HepG2 (cell line): ENCODE results near the gene DOCK1. TPM values are rescaled to one million over a fixed set of nuclear protein-coding genes. Genes with fewer than 3 reads are reported as not detected.

Source experiments
- ATAC-seq: fragments of 200-7000 bp; cut with Tn5 transposase; 3 replicates; pipeline ENCODE4 v1.9.1; 2020; ENCODE audit warnings: mild to moderate bottlenecking, moderate library complexity
- BruUV-seq: library from RNA; stranded (reverse); fragments of 400-500 nt; replicated peaks from 2 replicates; lab custom pipeline; 2021; lab: Mats Ljungman, UMichigan
- CTCF ChIA-PET: fragments of 300-600 bp; formaldehyde crosslinking; extraction: SDS; loops from one replicate; lab custom pipeline; 2021; ENCODE audit warnings: low total read pairs, inconsistent platforms, low intra/inter-chr PET ratio; lab: Yijun Ruan, JAX
- POLR2A ChIA-PET: fragments of 350-600 bp; sonication (Branson Sonifier 250); formaldehyde crosslinking; loops from one replicate; lab custom pipeline; 2020; ENCODE audit warnings: antibody characterized with exemption, inconsistent platforms; lab: Yijun Ruan, JAX
- DNase-seq: peaks from one replicate; pipeline ENCODE4 v3.0.0-alpha.2; 2015; ENCODE audit warnings: low spot score
- FAIRE-seq: peaks from 3 replicates; lab custom pipeline; 2011; peaks lifted over from hg19 to GRCh38; lab: Jason Lieb, UNC
- H2AFZ ChIP-seq: one replicate; pipeline ENCODE4 v1.6.1; 2011; ENCODE audit warnings: low read length, inconsistent platforms
- H3K27ac ChIP-seq: fragments of 300-600 bp; 3 replicates; pipeline ENCODE4 v1.8.0; 2011; ENCODE audit warnings: mixed run types, mild to moderate bottlenecking, mixed read lengths, low read length, inconsistent platforms; ENCODE audit not compliant: insufficient read depth; ENCODE audit errors: extremely low read length
- H3K27me3 ChIP-seq, 2 experiments: fragments of 200-600 bp in 1 of 2; 2 replicates in 1 of 2; 3 replicates in 1 of 2; pipeline versions ENCODE4 v1.6.0 to v1.8.0; 2011; ENCODE audit warnings: low read length in 2 of 2, mild to moderate bottlenecking in 2 of 2, moderate library complexity in 2 of 2, inconsistent platforms in 1 of 2; ENCODE audit not compliant: insufficient read depth in 2 of 2, control insufficient read depth in 1 of 2
- H3K36me3 ChIP-seq, 2 experiments: fragments of 200-600 bp in 1 of 2; replicated peaks in 1 of 2; 2 replicates in 1 of 2; 3 replicates in 1 of 2; pipeline versions ENCODE4 v1.5.1 to v1.8.0; 2011; ENCODE audit warnings: low read length in 2 of 2, inconsistent platforms in 1 of 2; ENCODE audit not compliant: insufficient read depth in 2 of 2, control insufficient read depth in 1 of 2
- H3K4me1 ChIP-seq: 2 replicates; pipeline ENCODE4 v1.5.1; 2012; ENCODE audit warnings: low read length, inconsistent platforms; ENCODE audit not compliant: insufficient read depth
- H3K4me2 ChIP-seq: 2 replicates; pipeline ENCODE4 v1.6.0; 2011; ENCODE audit warnings: low read depth, low read length, inconsistent platforms
- H3K4me3 ChIP-seq, 3 experiments: fragments of 200-600 bp in 1 of 3; sonication (generic), shearing (Covaris generic) in 1 of 3; replicated peaks in 1 of 3; 2 replicates each; pipeline ENCODE4 v1.5.1; 2011 to 2016; ENCODE audit warnings: low read length in 3 of 3, inconsistent platforms in 2 of 3, low read depth in 2 of 3, mild to moderate bottlenecking in 2 of 3, control low read depth in 1 of 3, mixed read lengths in 1 of 3; ENCODE audit not compliant: insufficient read depth in 1 of 3
- H3K79me2 ChIP-seq: one replicate; pipeline ENCODE4 v1.6.1; 2011; ENCODE audit warnings: low read length, inconsistent platforms; ENCODE audit not compliant: insufficient read depth
- H3K9ac ChIP-seq: 2 replicates; pipeline ENCODE4 v1.6.0; 2011; ENCODE audit warnings: mild to moderate bottlenecking, low read depth, low read length, inconsistent platforms; ENCODE audit not compliant: insufficient read depth
- H3K9me3 ChIP-seq: 2 replicates; pipeline ENCODE4 v1.5.1; 2012; ENCODE audit warnings: mild to moderate bottlenecking, low read length
- H4K20me1 ChIP-seq: 2 replicates; pipeline ENCODE4 v1.6.0; 2011; ENCODE audit warnings: inconsistent platforms, mild to moderate bottlenecking, low read length, moderate library complexity; ENCODE audit not compliant: insufficient read depth
- ETS1 ChIP-seq: sonication (generic); formaldehyde crosslinking; IDR thresholded peaks from 2 replicates; pipeline ENCODE4 v1.4.0; 2020; ENCODE audit warnings: missing genetic modification reagents
- KAT2B ChIP-seq: fragments of 150-350 bp; IDR thresholded peaks from 2 replicates; pipeline ENCODE4 v1.6.1; 2014; ENCODE audit warnings: low read depth, low read length, borderline replicate concordance
- MAFF ChIP-seq: IDR thresholded peaks from 2 replicates; pipeline ENCODE4 v1.6.1; 2011; ENCODE audit warnings: low read depth, low read length, improper control_type of control experiment
- MYNN ChIP-seq: sonication (generic); formaldehyde crosslinking; IDR thresholded peaks from 2 replicates; pipeline ENCODE4 v1.4.0; 2020; ENCODE audit warnings: mild to moderate bottlenecking, low read depth, missing genetic modification reagents
- NR2F6 ChIP-seq, 2 experiments: IDR thresholded peaks; 2 replicates each; pipeline ENCODE4 v1.6.1; 2016; ENCODE audit warnings: antibody characterized with exemption in 1 of 2, mild to moderate bottlenecking in 1 of 2
- REST ChIP-seq, 2 experiments: IDR thresholded peaks; 2 replicates each; pipeline ENCODE4 v1.6.1; 2011 to 2012; ENCODE audit warnings: low read length in 2 of 2, borderline replicate concordance in 1 of 2, low read depth in 1 of 2, mild to moderate bottlenecking in 1 of 2, moderate library complexity in 1 of 2
- SIX4 ChIP-seq: sonication (generic); formaldehyde crosslinking; IDR thresholded peaks from 2 replicates; pipeline ENCODE4 v1.4.0; 2020; ENCODE audit warnings: missing genetic modification reagents
- TERF1 ChIP-seq: sonication (generic); formaldehyde crosslinking; IDR thresholded peaks from 2 replicates; pipeline ENCODE4 v1.8.0; 2022; ENCODE audit warnings: mild to moderate bottlenecking, missing genetic modification reagents, moderate library complexity
- ZNF260 ChIP-seq: sonication (generic); formaldehyde crosslinking; IDR thresholded peaks from 2 replicates; pipeline ENCODE4 v1.4.0; 2020; ENCODE audit warnings: missing genetic modification reagents, low read depth, mild to moderate bottlenecking, borderline replicate concordance
- ZNF740 ChIP-seq: sonication (generic); formaldehyde crosslinking; IDR thresholded peaks from 2 replicates; pipeline ENCODE4 v1.4.0; 2020; ENCODE audit warnings: missing genetic modification reagents
- WGBS: methylation state at CpG from one replicate; pipeline ENCODE4 v1.1.6; 2017; ENCODE audit warnings: low lambda C conversion rate; 5-methylcytosine and 5-hydroxymethylcytosine counted together
- in situ Hi-C: cut with HindIII; loops from 2 replicates; pipeline ENCODE4 v1.10.0; 2017; ENCODE audit warnings: low pct_unique_long_range_greater_than_20kb; ENCODE audit not compliant: extremely low pct_ligation_motif_present
- intact Hi-C: fragments of 100-400 bp; cut with micrococcal nuclease; formaldehyde crosslinking; loops from one replicate; pipeline ENCODE4 v1.10.0; 2022; ENCODE audit not compliant: unreplicated experiment
- polyA plus RNA-seq, 8 experiments: library from polyadenylated mRNA; depleted of rRNA in 3 of 8; stranded (reverse) in 7 of 8; unstranded in 1 of 8; fragments of >200 nt; fragmentation: Illumina TruSeq in 4 of 8; extraction: Trizol in 4 of 8; gene quantifications; 2 replicates each; pipeline versions ENCODE4 v1.2.1 to v1.2.3, GENCODE V29; 2011 to 2016; ENCODE audit warnings: low read depth in 4 of 8, missing spikeins in 1 of 8, mixed read lengths in 1 of 8; ENCODE audit not compliant: insufficient read depth in 1 of 8
- total RNA-seq, 5 experiments: library from RNA; depleted of rRNA; stranded (reverse); fragments of >200 nt; fragmentation: Illumina TruSeq; extraction: Trizol; gene quantifications; 2 replicates each; pipeline ENCODE4 v1.2.3, GENCODE V29; 2016; ENCODE audit warnings: low read depth in 1 of 5

The DOCK1 gene
- total and polyA plus RNA-seq, 2 of the 13 experiments (the other 11 are each of a cell fraction or from before 2014, with no cell fraction given): 8.3 to 25.5 TPM

GRCh38 chr10:126893841-126894240, 11.4 kb upstream of the DOCK1 start:
- DNase-seq (no peak), FAIRE-seq (no peak), ATAC-seq (no peak)
- 46% methylated on average over 7 of the region's 8 CpGs for WGBS
- Histone ChIP-seq H3K79me2 (no peaks in the 10 kb centered on the region), H2AFZ (no peak overlapping the region), H3K4me1 (peaks cover 20% of the 10 kb centered on the region), H3K36me3 (no peaks in the 10 kb centered on the region), H3K4me3 (no peak overlapping the region), H3K4me2 (no peak overlapping the region), H3K9ac (no peak overlapping the region), H3K9me3 (no peaks in the 10 kb centered on the region), H3K27ac (no peak overlapping the region), H4K20me1 (no peaks in the 10 kb centered on the region), H3K27me3 (peaks cover 0 to 1% of the 10 kb centered on the region in 2 experiments; a peak in 2 of 5 replicates)
- CTCF ChIA-PET: no interaction called here
- in situ Hi-C loops: no loop called here
- BruUV-seq: no TSS peak
- intact Hi-C loops: no loop called here
- POLR2A ChIA-PET: no interaction called here
- TF ChIP-seq TERF1: no peak
- TF ChIP-seq SIX4 (CRISPR knock-in tag): no peak

GRCh38 chr10:126895214-126895781, 9.9 kb upstream of the DOCK1 start:
- Histone ChIP-seq H3K9me3 (no peaks in the 10 kb centered on the region), H3K36me3 (no peaks in the 10 kb centered on the region), H3K4me3 (no peak overlapping the region), H4K20me1 (no peaks in the 10 kb centered on the region), H3K4me2 (no peak overlapping the region), H2AFZ (no peak overlapping the region), H3K79me2 (no peaks in the 10 kb centered on the region), H3K9ac (no peak overlapping the region), H3K27ac (no peak overlapping the region), H3K27me3 (peaks cover 0 to 1% of the 10 kb centered on the region in 2 experiments; a peak in 1 of 5 replicates), H3K4me1 (peaks cover 20% of the 10 kb centered on the region)
- FAIRE-seq (no peak), DNase-seq (peak; percentile 53), ATAC-seq (peak; percentile 73)
- POLR2A ChIA-PET: no interaction called here
- in situ Hi-C loops: no loop called here
- intact Hi-C loops: no loop called here
- CTCF ChIA-PET: no interaction called here
- no TSS peak for BruUV-seq
- 32% methylated on average over 8 of the region's 9 CpGs for WGBS
- no peak for TF ChIP-seq ZNF260 (CRISPR knock-in tag)
- no peak for TF ChIP-seq NR2F6 (IDR thresholded peaks at IDR 0.05)
- no peak for TF ChIP-seq NR2F6 (CRISPR knock-in tag; IDR thresholded peaks at IDR 0.05)
- no peak for TF ChIP-seq ZNF740
- TF ChIP-seq ETS1 (CRISPR knock-in tag): no peak
- no peak for TF ChIP-seq KAT2B
- no peak for TF ChIP-seq MYNN (CRISPR knock-in tag)
- no peak for TF ChIP-seq REST (IDR thresholded peaks at IDR 0.05; ENCODE audit: borderline replicate concordance in 1 of 2, low read depth in 1 of 2, low read length in 2 of 2)
- TF ChIP-seq MAFF: no peak
